ENCODE results near the gene CSRNP3. TPM values are rescaled to one million over a fixed set of nuclear protein-coding genes. Genes with fewer than 3 reads are reported as not detected.

Gene CSRNP3
- total and polyA plus RNA-seq, 10 donors = 0.30 to 7.4 (median 3.4) TPM

- intact Hi-C loops (cut with DNase I; ENCODE audit: low total_unique reads) = no loop called here
- 78 to 91% (median 87%) methylated on average over 1 of the region's 1 CpG for WGBS, 5 donors
Observed at GRCh38 chr2:165561516-165561915, 92.0 kb downstream of the CSRNP3 start.

GRCh38 chr2:165562233-165562632, 92.7 kb downstream of the CSRNP3 start:
- Histone ChIP-seq H3K9me3 (no peaks in the 10 kb centered on the region), H3K4me3 (no peak overlapping the region), H3K27ac (no peak overlapping the region), H3K36me3 (no peaks in the 10 kb centered on the region), H3K27me3 (replicated peaks in 1 of 7) (no peaks in the 10 kb centered on the region), H3K4me1 (peaks cover 0 to 3% (median 0%) of the 10 kb centered on the region in 6 donors)
- DNase-seq = no peak
- TF ChIP-seq POLR2A (IDR thresholded peaks at IDR 0.05) = no peak
- no peak for TF ChIP-seq CTCF (IDR thresholded peaks at IDR 0.05 in 8 of 11, conservative IDR thresholded peaks at IDR 0.05 in 3 of 11)
- TF ChIP-seq POLR2AphosphoS5 (IDR thresholded peaks at IDR 0.05) = no peak
- intact Hi-C loops (cut with DNase I; ENCODE audit: low total_unique reads) = no loop called here

More at GRCh38 chr2:165561516-165561915, 92.0 kb downstream of the CSRNP3 start:
- Histone ChIP-seq H3K36me3 (no peaks in the 10 kb centered on the region), H3K27me3 (replicated peaks in 1 of 7) (no peaks in the 10 kb centered on the region), H3K27ac (no peak overlapping the region), H3K4me3 (no peak overlapping the region), H3K4me1 (peaks cover 0 to 3% (median 0%) of the 10 kb centered on the region in 6 donors), H3K9me3 (no peaks in the 10 kb centered on the region)
- DNase-seq = no peak
- TF ChIP-seq POLR2AphosphoS5 (IDR thresholded peaks at IDR 0.05) (no peak), CTCF (IDR thresholded peaks at IDR 0.05 in 8 of 11, conservative IDR thresholded peaks at IDR 0.05 in 3 of 11) (no peak), POLR2A (IDR thresholded peaks at IDR 0.05) (no peak)

GRCh38 chr2:165563468-165564225, 94.1 kb downstream of the CSRNP3 start:
- no peak for DNase-seq
- 80 to 91% (median 86%) methylated on average over 6 of the region's 6 CpGs for WGBS, 5 donors
- no peak overlapping the region for H3K27ac ChIP-seq
- no peaks in the 10 kb centered on the region for H3K36me3 ChIP-seq
- peaks cover 0 to 3% (median 0%) of the 10 kb centered on the region in 6 donors for H3K4me1 ChIP-seq
- no peak overlapping the region for H3K4me3 ChIP-seq
- TF ChIP-seq POLR2A (IDR thresholded peaks at IDR 0.05) (no peak), POLR2AphosphoS5 (IDR thresholded peaks at IDR 0.05) (no peak), CTCF (IDR thresholded peaks at IDR 0.05 in 8 of 11, conservative IDR thresholded peaks at IDR 0.05 in 3 of 11) (no peak)
- intact Hi-C loops (cut with DNase I; ENCODE audit: low total_unique reads) = no loop called here
- no peaks in the 10 kb centered on the region for H3K9me3 ChIP-seq
- no peaks in the 10 kb centered on the region for H3K27me3 ChIP-seq (replicated peaks in 1 of 7)

- intact Hi-C loops (cut with DNase I; ENCODE audit: low total_unique reads) = no loop called here
- no peak overlapping the region for H3K27ac ChIP-seq
- H3K27me3 ChIP-seq (replicated peaks in 1 of 7) = no peaks in the 10 kb centered on the region
- no peak overlapping the region for H3K4me3 ChIP-seq
- TF ChIP-seq POLR2AphosphoS5 (IDR thresholded peaks at IDR 0.05) (no peak), POLR2A (IDR thresholded peaks at IDR 0.05) (no peak), CTCF (IDR thresholded peaks at IDR 0.05 in 8 of 11, conservative IDR thresholded peaks at IDR 0.05 in 3 of 11) (no peak)
- H3K4me1 ChIP-seq = peaks cover 0 to 3% (median 0%) of the 10 kb centered on the region in 6 donors
- H3K9me3 ChIP-seq = no peaks in the 10 kb centered on the region
- WGBS, 5 donors = 74 to 94% (median 86%) methylated on average over 4 of the region's 4 CpGs
- no peaks in the 10 kb centered on the region for H3K36me3 ChIP-seq
- DNase-seq = no peak
Observed at GRCh38 chr2:165566008-165566407, 96.5 kb downstream of the CSRNP3 start.

All from spleen (tissue), 11 donors.